K562 (cell line): ENCODE data around the gene ZNF768. TPM values are rescaled to one million over a fixed set of nuclear protein-coding genes. Genes with fewer than 3 reads are reported as not detected.

Source experiments
- ATAC-seq: fragments of 200-7000 bp; cut with Tn5 transposase; 3 replicates; pipeline ENCODE4 v1.9.1; 2020; ENCODE audit warnings: moderate library complexity
- BruUV-seq: library from RNA; stranded (reverse); fragments of 400-500 nt; replicated peaks from 2 replicates; lab custom pipeline; 2021; lab: Mats Ljungman, UMichigan
- CTCF ChIA-PET: fragments of 300-600 bp; formaldehyde crosslinking; extraction: SDS; loops from one replicate; lab custom pipeline; 2021; ENCODE audit warnings: low intra/inter-chr PET ratio; lab: Yijun Ruan, JAX
- POLR2A ChIA-PET: fragments of 300-600, 350-650 bp; sonication (Branson Sonifier 250); formaldehyde crosslinking; extraction: SDS; loops from one replicate; lab custom pipeline; 2021; ENCODE audit warnings: antibody characterized with exemption, inconsistent platforms; lab: Yijun Ruan, JAX
- DNase-seq, 4 experiments: peaks; one replicate each; pipeline versions ENCODE4 v3.0.0 to v3.0.0-alpha.2; 2011 to 2018; ENCODE audit warnings: low spot score in 3 of 4, mixed read lengths in 3 of 4; ENCODE audit errors: extremely low read depth in 1 of 4
- FAIRE-seq: peaks from 2 replicates; lab custom pipeline; 2011; peaks lifted over from hg19 to GRCh38; lab: Jason Lieb, UNC
- H2AFZ ChIP-seq: 2 replicates; pipeline ENCODE4 v1.6.0; 2011; ENCODE audit warnings: low read depth, low read length, control low read depth, inconsistent platforms
- H3K27ac ChIP-seq: fragments of 200-600 bp; 3 replicates; pipeline ENCODE4 v1.8.0; 2011; ENCODE audit warnings: low read depth, mild to moderate bottlenecking, control low read depth, inconsistent platforms, low read length, moderate library complexity, mixed read lengths; ENCODE audit errors: extremely low read depth
- H3K27me3 ChIP-seq, 2 experiments: fragments of 300-600 bp in 1 of 2; 2 replicates in 1 of 2; 3 replicates in 1 of 2; pipeline versions ENCODE4 v1.6.0 to v1.8.0; 2011; ENCODE audit warnings: inconsistent platforms in 2 of 2, low read length in 2 of 2, mild to moderate bottlenecking in 1 of 2, mixed read lengths in 1 of 2, moderate library complexity in 1 of 2; ENCODE audit not compliant: control insufficient read depth in 2 of 2, insufficient read depth in 2 of 2
- H3K36me3 ChIP-seq: fragments of 300-600 bp; 3 replicates; pipeline ENCODE4 v1.8.0; 2011; ENCODE audit warnings: mild to moderate bottlenecking, low read length, inconsistent platforms; ENCODE audit not compliant: control insufficient read depth, insufficient read depth
- H3K4me1 ChIP-seq, 2 experiments: fragments of 200-600 bp in 1 of 2; replicated peaks in 1 of 2; 2 replicates in 1 of 2; 3 replicates in 1 of 2; pipeline versions ENCODE4 v1.5.1 to v1.8.0; 2011; ENCODE audit warnings: inconsistent platforms in 2 of 2, low read length in 2 of 2, mild to moderate bottlenecking in 1 of 2, mixed read lengths in 1 of 2, moderate library complexity in 1 of 2; ENCODE audit not compliant: control insufficient read depth in 2 of 2, insufficient read depth in 2 of 2
- H3K4me2 ChIP-seq: 2 replicates; pipeline ENCODE4 v1.6.1; 2011; ENCODE audit warnings: low read length, control low read depth, inconsistent platforms, mixed read lengths; ENCODE audit not compliant: insufficient read depth
- H3K4me3 ChIP-seq: fragments of 200-600 bp; sonication (generic), shearing (Covaris generic); 2 replicates; pipeline ENCODE4 v1.5.1; 2016; ENCODE audit warnings: control low read depth, inconsistent platforms
- H3K79me2 ChIP-seq: fragments of 200-600 bp; 3 replicates; pipeline ENCODE4 v1.8.0; 2011; ENCODE audit warnings: low read length, inconsistent platforms; ENCODE audit not compliant: control insufficient read depth, insufficient read depth
- H3K9ac ChIP-seq, 2 experiments: 2 replicates each; pipeline versions ENCODE4 v1.6.0 to v1.6.1; 2011; ENCODE audit warnings: low read depth in 2 of 2, low read length in 2 of 2, control low read depth in 1 of 2, inconsistent platforms in 1 of 2, mild to moderate bottlenecking in 1 of 2, mixed read lengths in 1 of 2; ENCODE audit not compliant: insufficient read depth in 1 of 2
- H3K9me1 ChIP-seq: one replicate; pipeline ENCODE4 v1.6.0; 2011; ENCODE audit warnings: inconsistent platforms, mild to moderate bottlenecking, low read length, moderate library complexity; ENCODE audit not compliant: control insufficient read depth, insufficient read depth
- H3K9me3 ChIP-seq: replicated peaks from 2 replicates; pipeline ENCODE4 v1.5.1; 2011; ENCODE audit warnings: low read depth, low read length, inconsistent platforms; ENCODE audit not compliant: control insufficient read depth, insufficient read depth
- H4K20me1 ChIP-seq: replicated peaks from 2 replicates; pipeline ENCODE4 v1.6.1; 2011; ENCODE audit warnings: low read length, inconsistent platforms, mixed read lengths; ENCODE audit not compliant: control insufficient read depth, insufficient read depth
- ARID1B ChIP-seq: fragments of 450-650 bp; IDR thresholded peaks from 2 replicates; pipeline ENCODE4 v1.6.1; 2016; ENCODE audit warnings: antibody characterized with exemption, mild to moderate bottlenecking, inconsistent platforms
- BMI1 ChIP-seq: fragments of 150-350 bp; IDR thresholded peaks from 2 replicates; pipeline ENCODE4 v1.6.1; 2014; ENCODE audit warnings: low read length
- ELF2 ChIP-seq: fragments of 250-450 bp; sonication (Bioruptor Pico); IDR thresholded peaks from 2 replicates; pipeline ENCODE4 v1.5.0; 2021; ENCODE audit warnings: mild to moderate bottlenecking
- HDAC3 ChIP-seq: fragments of 450-650 bp; IDR thresholded peaks from 2 replicates; pipeline ENCODE4 v1.6.1; 2018; ENCODE audit warnings: borderline replicate concordance, mild to moderate bottlenecking, moderate library complexity; ENCODE audit not compliant: partially characterized antibody
- KLF16 ChIP-seq: IDR thresholded peaks from 2 replicates; pipeline ENCODE4 v1.6.1; 2016; ENCODE audit warnings: antibody characterized with exemption
- LCOR ChIP-seq: sonication (generic); formaldehyde crosslinking; IDR thresholded peaks from 2 replicates; pipeline ENCODE4 v1.8.0; 2022; ENCODE audit warnings: mild to moderate bottlenecking, missing genetic modification reagents
- NR2C1 ChIP-seq, 2 experiments: fragments of 450-650 bp; IDR thresholded peaks; 2 replicates each; pipeline ENCODE4 v1.6.1; 2017; ENCODE audit warnings: mild to moderate bottlenecking in 2 of 2, antibody characterized with exemption in 1 of 2, inconsistent platforms in 1 of 2, missing compliant biosample characterization in 1 of 2, missing genetic modification characterization in 1 of 2
- RCOR1 ChIP-seq, 2 experiments: IDR thresholded peaks; 2 replicates each; pipeline ENCODE4 v1.6.1; 2012; ENCODE audit warnings: low read depth in 2 of 2, low read length in 2 of 2, borderline replicate concordance in 1 of 2, improper control_type of control experiment in 1 of 2
- SETDB1 ChIP-seq: IDR thresholded peaks from one replicate; pipeline ENCODE4 v1.6.1; 2012; ENCODE audit warnings: low read length, control low read depth, inconsistent platforms
- SLC30A9 ChIP-seq: fragments of 250-450 bp; sonication (Bioruptor Pico); IDR thresholded peaks from 2 replicates; pipeline ENCODE4 v1.8.0; 2022; ENCODE audit warnings: mild to moderate bottlenecking, moderate library complexity
- STAG1 ChIP-seq: sonication (generic); formaldehyde crosslinking; IDR thresholded peaks from 2 replicates; pipeline ENCODE4 v1.5.0; 2020; ENCODE audit warnings: missing genetic modification reagents, borderline replicate concordance
- TEAD1 ChIP-seq, 2 experiments: fragments of 450-650 bp in 1 of 2; sonication (generic) in 1 of 2; formaldehyde crosslinking; IDR thresholded peaks; 2 replicates each; pipeline versions ENCODE4 v1.4.0 to v1.8.0; 2020 to 2022; ENCODE audit warnings: mild to moderate bottlenecking in 2 of 2, missing genetic modification reagents in 1 of 2
- ZC3H11A ChIP-seq: IDR thresholded peaks from 2 replicates; pipeline ENCODE4 v1.6.1; 2012; ENCODE audit warnings: low read depth, low read length, improper control_type of control experiment
- ZNF407 ChIP-seq: fragments of 450-650 bp; IDR thresholded peaks from 2 replicates; pipeline ENCODE4 v1.6.1; 2016; ENCODE audit warnings: low read depth
- ZNF444 ChIP-seq: fragments of 250-450 bp; sonication (Bioruptor Pico); IDR thresholded peaks from 2 replicates; pipeline ENCODE4 v1.4.0; 2020; ENCODE audit warnings: mild to moderate bottlenecking, moderate library complexity
- WGBS: fragments of 100-300 bp; shearing (Covaris generic); methylation state at CpG from one replicate; pipeline ENCODE4 v1.1.6; 2016; ENCODE audit warnings: low coverage, mixed read lengths; ENCODE audit not compliant: insufficient coverage; ENCODE audit errors: missing lambda C conversion rate; 5-methylcytosine and 5-hydroxymethylcytosine counted together
- in situ Hi-C: fragments of 300-500 bp; cut with MboI; formaldehyde crosslinking; loops from 4 replicates; pipeline ENCODE4 v1.15.0; 2018; ENCODE audit warnings: inconsistent platforms, mixed read lengths
- intact Hi-C: fragments of 100-400 bp; cut with micrococcal nuclease; formaldehyde crosslinking; loops from 2 replicates; pipeline ENCODE4 v1.14.2; 2022
- polyA plus RNA-seq, 8 experiments: library from polyadenylated mRNA; depleted of rRNA in 4 of 8; stranded (reverse) in 5 of 8; unstranded in 3 of 8; fragments of >200 nt; fragmentation: Nextera tagmentation in 2 of 8; fragmentation: Illumina TruSeq in 1 of 8; extraction: Ambion mirVana in 2 of 8; extraction: Trizol in 1 of 8; gene quantifications; 2 replicates each; pipeline versions ENCODE4 v1.2.1 to v1.2.3, GENCODE V29; 2011 to 2014; ENCODE audit warnings: inconsistent platforms in 1 of 8, missing spikeins in 1 of 8
- total RNA-seq, 7 experiments: library from RNA; depleted of rRNA in 6 of 7; stranded (reverse); fragments of >200 nt in 6 of 7; fragmentation: Illumina TruSeq in 2 of 7; extraction: Trizol in 2 of 7; gene quantifications; 2 replicates each; pipeline versions ENCODE4 v1.2.1 to v1.2.3, GENCODE V29; 2011 to 2021; ENCODE audit warnings: low replicate concordance in 1 of 7

ZNF768 gene
- total and polyA plus RNA-seq, 9 of the 15 experiments (the other 6 are each of a cell fraction or from before 2014, with no cell fraction given) = 0.13 to 50.7 (median 26.9) TPM

- no peak overlapping the region for H3K9ac ChIP-seq
- in situ Hi-C loops (no loop called here), intact Hi-C loops (no loop called here)
- ChIA-PET CTCF (no interaction called here), POLR2A (interaction anchor here (0.7 to 1.9 kb wide), 6 partner anchors 9 to 39 kb away, joined by 3 to 5 read pairs (median 4); no protein-coding TSS in a partner anchor)
- no peak overlapping the region for H3K4me2 ChIP-seq
- no peaks in the 10 kb centered on the region for H3K9me1 ChIP-seq
- no TSS peak for BruUV-seq
- H3K4me3 ChIP-seq = no peak overlapping the region
- H3K9me3 ChIP-seq = no peaks in the 10 kb centered on the region
- H3K4me1 ChIP-seq = no peaks in the 10 kb centered on the region; a peak in 2 of 5 replicates
- no peak for ATAC-seq
- DNase-seq = no peak
- H3K27ac ChIP-seq = no peak overlapping the region
- H2AFZ ChIP-seq = no peak overlapping the region
- no peaks in the 10 kb centered on the region for H3K27me3 ChIP-seq
- FAIRE-seq = no peak
- WGBS = 32% methylated on average over 4 of the region's 4 CpGs
- no peaks in the 10 kb centered on the region for H3K36me3 ChIP-seq
- H4K20me1 ChIP-seq = no peaks in the 10 kb centered on the region
- no peaks in the 10 kb centered on the region for H3K79me2 ChIP-seq
- TF ChIP-seq LCOR (CRISPR knock-in tag) (no peak), SETDB1 (no peak), STAG1 (CRISPR knock-in tag) (no peak), RCOR1 (IDR thresholded peaks at IDR 0.05; ENCODE audit: borderline replicate concordance in 1 of 2, low read depth in 2 of 2, low read length in 2 of 2) (no peak), KLF16 (no peak), HDAC3 (no peak), ZC3H11A (no peak), ZNF407 (no peak), ELF2 (no peak), TEAD1 (CRISPR knock-in tag; IDR thresholded peaks at IDR 0.05) (no peak), NR2C1 (IDR thresholded peaks at IDR 0.05) (no peak), NR2C1 (tag; IDR thresholded peaks at IDR 0.05) (no peak), ZNF444 (no peak), SLC30A9 (CRISPR knock-in tag) (no peak), ARID1B (no peak), BMI1 (no peak)
Measured at GRCh38 chr16:30509081-30509765, 17.1 kb downstream of the ZNF768 start.
